Gastroesophageal sphincter (tissue), 3 donors: Measurements from ENCODE around the gene MCCD1.
"Not testable (repeated sequence)": the region's sequence is repeated elsewhere in the genome, so short reads cannot be mapped to it uniquely, and the experiment has no call there.

ENCODE experiments used
- CTCF ChIP-seq, 4 experiments: fragments of 200-600 bp in 2 of 4; fragments of 450-650 bp in 2 of 4; sonication (generic) in 1 of 4; IDR thresholded peaks; one replicate each; pipeline ENCODE4 v1.5.1; 2017 to 2019; ENCODE audit warnings: antibody characterized with exemption in 4 of 4, mild to moderate bottlenecking in 2 of 4, moderate library complexity in 2 of 4
- POLR2A ChIP-seq, 2 donors: fragments of 450-650 bp; IDR thresholded peaks; one replicate each; pipeline ENCODE4 v1.6.1; 2017; ENCODE audit warnings: antibody characterized with exemption in 2 of 2, mild to moderate bottlenecking in 2 of 2, moderate library complexity in 1 of 2
- POLR2AphosphoS5 ChIP-seq: sonication (generic); formaldehyde crosslinking; IDR thresholded peaks from one replicate; pipeline ENCODE4 v1.6.1; 2017; ENCODE audit warnings: antibody characterized with exemption

- not testable (repeated sequence) for TF ChIP-seq POLR2A (IDR thresholded peaks at IDR 0.05); CTCF (IDR thresholded peaks at IDR 0.05); POLR2AphosphoS5
Measured at GRCh38 chr6:31486065-31486837, 42.5 kb upstream of the MCCD1 start.
